Neural cell (in vitro differentiated cells): Measurements from ENCODE around the gene MTERF1. TPM values are rescaled to one million over a fixed set of nuclear protein-coding genes. Genes with fewer than 3 reads are reported as not detected.

Experiments
- H2AFZ ChIP-seq: fragments of 200-600, 300-800 bp; sonication (generic), shearing (Covaris generic); 2 replicates; pipeline ENCODE4 v1.6.0; 2014; ENCODE audit warnings: low read depth, mild to moderate bottlenecking, antibody characterized with exemption, low read length, moderate library complexity
- H3F3A ChIP-seq: fragments of 200-600 bp; shearing (Covaris generic); 2 replicates; pipeline ENCODE4 v1.6.1; 2016; ENCODE audit warnings: mild to moderate bottlenecking, moderate library complexity, mixed read lengths, antibody characterized with exemption, low read length; ENCODE audit not compliant: insufficient read depth, poor library complexity, severe bottlenecking
- H3K27ac ChIP-seq: fragments of 200-600, 300-800 bp; sonication (generic), shearing (Covaris generic); 2 replicates; pipeline ENCODE4 v1.5.1; 2014; ENCODE audit warnings: mild to moderate bottlenecking, low read length, moderate library complexity
- H3K27me3 ChIP-seq: fragments of 300-800, 200-600 bp; sonication (generic), shearing (Covaris generic); 2 replicates; pipeline ENCODE4 v1.6.0; 2014; ENCODE audit warnings: mild to moderate bottlenecking, low read depth, low read length, moderate library complexity; ENCODE audit not compliant: insufficient read depth
- H3K36me3 ChIP-seq: fragments of 300-800, 200-600 bp; sonication (generic), shearing (Covaris generic); 2 replicates; pipeline ENCODE4 v1.5.1; 2014; ENCODE audit warnings: mild to moderate bottlenecking, antibody characterized with exemption, low read length, moderate library complexity; ENCODE audit not compliant: insufficient read depth
- H3K4me2 ChIP-seq: fragments of 300-800, 200-600 bp; sonication (generic), shearing (Covaris generic); 2 replicates; pipeline ENCODE4 v1.6.0; 2014; ENCODE audit warnings: mild to moderate bottlenecking, low read length
- H3K4me3 ChIP-seq: fragments of 300-800, 200-600 bp; sonication (generic), shearing (Covaris generic); 2 replicates; pipeline ENCODE4 v1.5.1; 2014; ENCODE audit warnings: mild to moderate bottlenecking, low read length, moderate library complexity
- H3K79me2 ChIP-seq: fragments of 200-600 bp; shearing (Covaris generic); replicated peaks from 2 replicates; pipeline ENCODE4 v1.6.0; 2014; ENCODE audit warnings: mild to moderate bottlenecking, low read length, moderate library complexity; ENCODE audit not compliant: insufficient read depth
- H3K9ac ChIP-seq: fragments of 300-800, 200-600 bp; sonication (generic), shearing (Covaris generic); 2 replicates; pipeline ENCODE4 v1.6.1; 2016; ENCODE audit warnings: mild to moderate bottlenecking, low read length, mixed read lengths
- H3K9me2 ChIP-seq: fragments of 200-600 bp; shearing (Covaris generic); 2 replicates; pipeline ENCODE4 v1.6.1; 2016; ENCODE audit warnings: mild to moderate bottlenecking, low read length, mixed read lengths; ENCODE audit not compliant: insufficient read depth
- H3K9me3 ChIP-seq: fragments of 200-600, 300-800 bp; sonication (generic), shearing (Covaris generic); 2 replicates; pipeline ENCODE4 v1.6.1; 2016; ENCODE audit warnings: mild to moderate bottlenecking, mixed run types, low read length, moderate library complexity, mixed read lengths
- H4K20me1 ChIP-seq: fragments of 200-600 bp; shearing (Covaris generic); 2 replicates; pipeline ENCODE4 v1.6.1; 2016; ENCODE audit warnings: mild to moderate bottlenecking, mixed run types; ENCODE audit not compliant: insufficient read depth
- EP300 ChIP-seq: fragments of 450-650 bp; conservative IDR thresholded peaks from 2 replicates; pipeline ENCODE4 v1.6.1; 2014; ENCODE audit warnings: antibody characterized with exemption, mild to moderate bottlenecking, moderate library complexity; ENCODE audit not compliant: poor library complexity, severe bottlenecking
- EZH2 ChIP-seq: fragments of 200-600, 300-800 bp; shearing (Covaris generic), sonication (generic); IDR thresholded peaks from 2 replicates; pipeline ENCODE4 v1.6.1; 2014; ENCODE audit warnings: antibody characterized with exemption, low read length, borderline replicate concordance, mild to moderate bottlenecking; ENCODE audit not compliant: insufficient read depth, poor library complexity, severe bottlenecking
- MXI1 ChIP-seq: fragments of 450-650 bp; conservative IDR thresholded peaks from 2 replicates; pipeline ENCODE4 v1.6.1; 2014; ENCODE audit warnings: antibody characterized with exemption, mild to moderate bottlenecking; ENCODE audit not compliant: poor library complexity, severe bottlenecking
- POLR2AphosphoS5 ChIP-seq: IDR thresholded peaks from 2 replicates; pipeline ENCODE4 v1.6.1; 2012
- RAD21 ChIP-seq: fragments of 450-650 bp; conservative IDR thresholded peaks from 2 replicates; pipeline ENCODE4 v1.6.1; 2014; ENCODE audit warnings: antibody characterized with exemption, mild to moderate bottlenecking, moderate library complexity
- SMC3 ChIP-seq: fragments of 450-650 bp; conservative IDR thresholded peaks from 2 replicates; pipeline ENCODE4 v1.6.1; 2014; ENCODE audit warnings: antibody characterized with exemption, mild to moderate bottlenecking, moderate library complexity; ENCODE audit not compliant: poor library complexity
- TAF1 ChIP-seq: IDR thresholded peaks from 2 replicates; pipeline ENCODE4 v1.6.1; 2012; ENCODE audit warnings: low read depth
- polyA plus RNA-seq: library from polyadenylated mRNA; depleted of rRNA; stranded (reverse); fragments of >200 nt; gene quantifications from 2 replicates; pipeline ENCODE4 v1.2.3, GENCODE V29; 2014
- TF ChIP-seq, protein P1 (sequence below): IDR thresholded peaks from 2 replicates; pipeline ENCODE4 v1.6.1; 2012; ENCODE audit warnings: borderline replicate concordance
- TF ChIP-seq, protein P2 (sequence below): fragments of 450-650 bp; IDR thresholded peaks from 2 replicates; pipeline ENCODE4 v1.5.1; 2014; ENCODE audit warnings: antibody characterized with exemption, mild to moderate bottlenecking, moderate library complexity; ENCODE audit not compliant: poor library complexity, severe bottlenecking

MTERF1 gene
- polyA plus RNA-seq, 1 donor from 2014 or later: 22.9 TPM

GRCh38 chr7:91864070-91864469 is 16.4 kb downstream of the MTERF1 start:
- H3K9me3 ChIP-seq: no peaks in the 10 kb centered on the region
- no peaks in the 10 kb centered on the region for H3K27me3 ChIP-seq
- H3K27ac ChIP-seq: no peak overlapping the region
- no peak for TF ChIP-seq RAD21
- TF ChIP-seq, protein P1, sequence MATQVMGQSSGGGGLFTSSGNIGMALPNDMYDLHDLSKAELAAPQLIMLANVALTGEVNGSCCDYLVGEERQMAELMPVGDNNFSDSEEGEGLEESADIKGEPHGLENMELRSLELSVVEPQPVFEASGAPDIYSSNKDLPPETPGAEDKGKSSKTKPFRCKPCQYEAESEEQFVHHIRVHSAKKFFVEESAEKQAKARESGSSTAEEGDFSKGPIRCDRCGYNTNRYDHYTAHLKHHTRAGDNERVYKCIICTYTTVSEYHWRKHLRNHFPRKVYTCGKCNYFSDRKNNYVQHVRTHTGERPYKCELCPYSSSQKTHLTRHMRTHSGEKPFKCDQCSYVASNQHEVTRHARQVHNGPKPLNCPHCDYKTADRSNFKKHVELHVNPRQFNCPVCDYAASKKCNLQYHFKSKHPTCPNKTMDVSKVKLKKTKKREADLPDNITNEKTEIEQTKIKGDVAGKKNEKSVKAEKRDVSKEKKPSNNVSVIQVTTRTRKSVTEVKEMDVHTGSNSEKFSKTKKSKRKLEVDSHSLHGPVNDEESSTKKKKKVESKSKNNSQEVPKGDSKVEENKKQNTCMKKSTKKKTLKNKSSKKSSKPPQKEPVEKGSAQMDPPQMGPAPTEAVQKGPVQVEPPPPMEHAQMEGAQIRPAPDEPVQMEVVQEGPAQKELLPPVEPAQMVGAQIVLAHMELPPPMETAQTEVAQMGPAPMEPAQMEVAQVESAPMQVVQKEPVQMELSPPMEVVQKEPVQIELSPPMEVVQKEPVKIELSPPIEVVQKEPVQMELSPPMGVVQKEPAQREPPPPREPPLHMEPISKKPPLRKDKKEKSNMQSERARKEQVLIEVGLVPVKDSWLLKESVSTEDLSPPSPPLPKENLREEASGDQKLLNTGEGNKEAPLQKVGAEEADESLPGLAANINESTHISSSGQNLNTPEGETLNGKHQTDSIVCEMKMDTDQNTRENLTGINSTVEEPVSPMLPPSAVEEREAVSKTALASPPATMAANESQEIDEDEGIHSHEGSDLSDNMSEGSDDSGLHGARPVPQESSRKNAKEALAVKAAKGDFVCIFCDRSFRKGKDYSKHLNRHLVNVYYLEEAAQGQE: no peak
- TF ChIP-seq MXI1: no peak
- no peak for TF ChIP-seq TAF1
- no peak for TF ChIP-seq POLR2AphosphoS5
- no peak for TF ChIP-seq EP300
- TF ChIP-seq, protein P2, sequence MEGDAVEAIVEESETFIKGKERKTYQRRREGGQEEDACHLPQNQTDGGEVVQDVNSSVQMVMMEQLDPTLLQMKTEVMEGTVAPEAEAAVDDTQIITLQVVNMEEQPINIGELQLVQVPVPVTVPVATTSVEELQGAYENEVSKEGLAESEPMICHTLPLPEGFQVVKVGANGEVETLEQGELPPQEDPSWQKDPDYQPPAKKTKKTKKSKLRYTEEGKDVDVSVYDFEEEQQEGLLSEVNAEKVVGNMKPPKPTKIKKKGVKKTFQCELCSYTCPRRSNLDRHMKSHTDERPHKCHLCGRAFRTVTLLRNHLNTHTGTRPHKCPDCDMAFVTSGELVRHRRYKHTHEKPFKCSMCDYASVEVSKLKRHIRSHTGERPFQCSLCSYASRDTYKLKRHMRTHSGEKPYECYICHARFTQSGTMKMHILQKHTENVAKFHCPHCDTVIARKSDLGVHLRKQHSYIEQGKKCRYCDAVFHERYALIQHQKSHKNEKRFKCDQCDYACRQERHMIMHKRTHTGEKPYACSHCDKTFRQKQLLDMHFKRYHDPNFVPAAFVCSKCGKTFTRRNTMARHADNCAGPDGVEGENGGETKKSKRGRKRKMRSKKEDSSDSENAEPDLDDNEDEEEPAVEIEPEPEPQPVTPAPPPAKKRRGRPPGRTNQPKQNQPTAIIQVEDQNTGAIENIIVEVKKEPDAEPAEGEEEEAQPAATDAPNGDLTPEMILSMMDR: no peak
- H3K9ac ChIP-seq: no peak overlapping the region
- no peak overlapping the region for H3K4me3 ChIP-seq
- H3K9me2 ChIP-seq: no peaks in the 10 kb centered on the region
- H3F3A ChIP-seq: no peaks in the 10 kb centered on the region
- no peaks in the 10 kb centered on the region for H4K20me1 ChIP-seq
- no peaks in the 10 kb centered on the region for H3K79me2 ChIP-seq
- no peak overlapping the region for H2AFZ ChIP-seq
- no peaks in the 10 kb centered on the region for H3K36me3 ChIP-seq
- no peak overlapping the region for H3K4me2 ChIP-seq

DNA sequence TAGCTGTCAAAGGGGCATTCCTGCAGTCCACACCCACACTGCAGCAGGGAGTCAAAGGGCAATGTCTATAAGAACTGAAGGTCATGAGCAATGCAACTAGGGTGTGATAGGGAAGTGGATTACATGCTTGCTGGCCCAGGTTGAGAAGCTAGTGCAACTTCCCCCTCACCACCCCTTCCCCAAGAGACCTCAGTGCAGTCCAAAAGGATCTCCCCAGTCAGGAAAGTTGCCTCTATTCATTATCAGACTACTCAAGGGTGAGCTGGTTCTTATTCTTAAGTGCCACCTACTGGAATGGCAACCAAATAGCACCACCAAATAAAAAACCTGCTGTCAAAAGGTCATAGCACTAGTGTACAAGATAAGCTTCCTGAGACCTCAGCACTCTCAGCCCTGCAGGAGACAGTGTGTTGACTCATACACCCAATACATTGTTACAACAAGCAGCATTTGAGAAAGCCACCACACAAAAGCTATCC is 28.2 kb downstream of the MTERF1 start:
- Histone ChIP-seq H3K9ac (no peak overlapping the region), H3K27me3 (no peaks in the 10 kb centered on the region), H3K36me3 (no peaks in the 10 kb centered on the region), H4K20me1 (no peaks in the 10 kb centered on the region), H3K4me2 (no peak overlapping the region), H3K79me2 (no peaks in the 10 kb centered on the region), H3K27ac (no peak overlapping the region), H3K9me3 (no peaks in the 10 kb centered on the region), H3K9me2 (no peaks in the 10 kb centered on the region), H3K4me3 (no peak overlapping the region), H2AFZ (no peak overlapping the region), H3F3A (no peaks in the 10 kb centered on the region)
- TF ChIP-seq RAD21 (no peak), EP300 (no peak), POLR2AphosphoS5 (no peak), SMC3 (no peak), TAF1 (no peak), EZH2 (no peak), MXI1 (no peak)
- TF ChIP-seq, protein P1: no peak
- TF ChIP-seq, protein P2: no peak
